Natural killer cell treated with Interleukin-12 subunit alpha and Interleukin-12 subunit beta and Interleukin-15 and Interleukin-18, amount 100 ng/mL, for 72 hours (primary cell): ENCODE measurements around the gene PNMA8A. TPM values are rescaled to one million over a fixed set of nuclear protein-coding genes. Genes with fewer than 3 reads are reported as not detected.

Experiments
- ATAC-seq, 2 donors: fragments of 150-1000 bp; cut with Tn5 transposase in 1 of 2; sonication (Bioruptor Pico), chemical (Tn5 transposase) in 1 of 2; 2 replicates each; pipeline ENCODE4 v1.10.0; 2021
- DNase-seq: peaks from one replicate; pipeline ENCODE4 v3.0.0; 2022; ENCODE audit warnings: low spot score
- H3K27ac Mint-ChIP-seq, 2 donors: 1 replicate in 1 of 2; 2 replicates in 1 of 2; pipeline ENCODE4 v1.8.0; 2022; ENCODE audit warnings: mixed read lengths in 2 of 2, mild to moderate bottlenecking in 1 of 2, moderate library complexity in 1 of 2
- H3K27me3 Mint-ChIP-seq, 2 donors: 1 replicate in 1 of 2; 2 replicates in 1 of 2; pipeline ENCODE4 v1.8.0; 2022; ENCODE audit warnings: mixed read lengths in 2 of 2
- H3K36me3 Mint-ChIP-seq: one replicate; pipeline ENCODE4 v1.8.0; 2022; ENCODE audit warnings: mixed read lengths
- H3K4me1 Mint-ChIP-seq, 2 donors: 1 replicate in 1 of 2; 2 replicates in 1 of 2; pipeline ENCODE4 v1.8.0; 2022; ENCODE audit warnings: low read depth in 2 of 2, mixed read lengths in 2 of 2, mild to moderate bottlenecking in 1 of 2
- H3K4me3 Mint-ChIP-seq: one replicate; pipeline ENCODE4 v1.8.0; 2022; ENCODE audit warnings: mixed read lengths
- H3K9me3 Mint-ChIP-seq: 2 replicates; pipeline ENCODE4 v1.8.0; 2022; ENCODE audit warnings: mixed read lengths
- total RNA-seq, 2 donors: library from RNA; stranded (reverse); gene quantifications; one replicate each; pipeline ENCODE4 v1.2.3, GENCODE V29; 2022

The PNMA8A gene
- total RNA-seq, 2 donors from 2014 or later, result not detected

- DNase-seq (no peak), ATAC-seq (no peak)
- peaks cover 0 to 6% of the 10 kb centered on the region in 2 donors for H3K4me1 Mint-ChIP-seq
- H3K36me3 Mint-ChIP-seq, result no peaks in the 10 kb centered on the region
- H3K9me3 Mint-ChIP-seq, result no peaks in the 10 kb centered on the region
- H3K27ac Mint-ChIP-seq, result no peak overlapping the region
- peaks cover 35 to 63% of the 10 kb centered on the region in 2 donors for H3K27me3 Mint-ChIP-seq
- H3K4me3 Mint-ChIP-seq, result no peak overlapping the region
These were observed 1.7 kb downstream of the PNMA8A start for GRCh38 chr19:46469541-46470185.

DNA sequence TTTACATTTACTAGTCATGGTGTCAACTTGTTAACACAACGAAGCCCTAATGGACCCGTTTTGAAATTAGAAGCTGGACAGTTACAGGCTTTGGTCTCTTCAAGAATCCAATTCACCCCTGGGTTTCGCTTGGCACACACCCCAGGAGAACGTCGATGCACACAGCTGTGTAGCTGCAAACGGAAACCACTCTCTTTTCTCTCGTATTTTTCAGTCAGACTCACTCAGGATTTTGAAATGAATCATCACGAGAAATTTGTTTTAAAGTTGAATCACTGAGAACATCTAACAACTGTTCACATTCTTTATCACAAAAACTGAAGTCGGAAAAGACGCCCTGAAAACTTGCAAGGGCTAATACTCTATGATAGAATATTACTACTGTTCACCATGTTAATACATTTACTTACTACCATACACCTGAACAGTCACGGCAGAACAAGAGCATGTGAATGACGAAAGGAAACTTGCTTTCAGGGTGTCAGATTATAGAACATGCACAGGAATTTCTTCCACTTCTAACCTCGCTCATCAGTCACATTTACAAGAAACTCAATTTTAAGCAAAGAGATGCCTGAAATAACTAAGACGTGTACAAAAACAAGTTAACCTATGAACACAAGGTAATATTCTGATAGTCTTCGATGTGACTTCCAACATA lies 4.7 kb downstream of the PNMA8A start:
- Mint-ChIP-seq H3K27ac (no peak overlapping the region), H3K9me3 (no peaks in the 10 kb centered on the region), H3K4me3 (no peak overlapping the region), H3K36me3 (no peaks in the 10 kb centered on the region), H3K27me3 (peaks cover 14 to 40% of the 10 kb centered on the region in 2 donors), H3K4me1 (peaks cover 0 to 6% of the 10 kb centered on the region in 2 donors)
- DNase-seq, result no peak
- no peak for ATAC-seq

GRCh38 chr19:46463516-46463915 lies 7.8 kb downstream of the PNMA8A start:
- DNase-seq (no peak), ATAC-seq (no peak)
- Mint-ChIP-seq H3K27me3 (peaks cover 6 to 29% of the 10 kb centered on the region in 2 donors), H3K9me3 (no peaks in the 10 kb centered on the region), H3K36me3 (no peaks in the 10 kb centered on the region), H3K4me3 (no peak overlapping the region), H3K4me1 (peaks cover 0 to 6% of the 10 kb centered on the region in 2 donors), H3K27ac (no peak overlapping the region)

DNA sequence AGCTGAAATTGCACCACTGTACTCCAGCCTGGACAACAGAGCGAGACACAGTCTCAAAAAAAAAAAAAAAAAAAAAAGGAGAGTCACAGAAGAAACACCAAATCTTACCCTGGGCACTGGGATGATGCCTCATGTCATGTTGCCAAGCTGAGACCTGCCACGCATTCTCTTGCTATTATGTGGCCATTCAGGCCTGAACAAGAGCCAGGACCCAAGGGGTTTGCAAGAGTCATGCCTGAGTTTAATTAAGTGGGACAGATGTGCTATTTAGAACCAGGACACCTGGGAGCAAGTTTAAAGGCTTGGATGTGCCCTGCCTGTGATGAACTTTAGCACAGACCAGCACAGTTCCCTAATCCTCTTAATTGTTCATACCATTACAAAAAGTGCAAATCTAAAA lies 9.8 kb downstream of the PNMA8A start:
- peaks cover 4 to 23% of the 10 kb centered on the region in 2 donors for H3K27me3 Mint-ChIP-seq
- peaks cover 0 to 2% of the 10 kb centered on the region in 2 donors for H3K4me1 Mint-ChIP-seq
- H3K27ac Mint-ChIP-seq, result no peak overlapping the region
- no peaks in the 10 kb centered on the region for H3K36me3 Mint-ChIP-seq
- no peak overlapping the region for H3K4me3 Mint-ChIP-seq
- no peak for DNase-seq
- ATAC-seq, result no peak
- H3K9me3 Mint-ChIP-seq, result no peaks in the 10 kb centered on the region

DNA sequence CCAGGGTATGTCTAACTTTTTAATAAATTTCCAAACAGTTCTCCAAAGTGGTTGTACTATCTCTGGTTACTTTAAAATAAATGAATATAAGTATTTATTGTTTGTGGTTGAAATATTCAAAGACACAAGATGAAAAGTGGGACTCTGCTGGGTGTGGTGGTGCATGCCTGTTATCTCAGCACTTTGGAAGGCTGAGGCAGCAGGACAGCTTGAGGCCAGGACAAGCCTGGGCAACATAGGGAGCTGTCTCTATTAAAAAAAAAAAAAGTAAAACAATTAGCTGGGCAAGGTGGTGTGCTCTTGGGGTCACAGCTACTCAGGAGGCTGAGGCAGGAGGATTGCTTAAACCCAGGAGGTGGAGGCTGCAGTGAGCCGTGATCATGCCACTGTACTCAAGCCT lies 10.4 kb downstream of the PNMA8A start:
- Mint-ChIP-seq H3K4me3 (no peak overlapping the region), H3K27me3 (peaks cover 3 to 20% of the 10 kb centered on the region in 2 donors), H3K36me3 (no peaks in the 10 kb centered on the region), H3K9me3 (no peaks in the 10 kb centered on the region), H3K4me1 (no peaks in the 10 kb centered on the region), H3K27ac (no peak overlapping the region)
- ATAC-seq (no peak), DNase-seq (no peak)

DNA sequence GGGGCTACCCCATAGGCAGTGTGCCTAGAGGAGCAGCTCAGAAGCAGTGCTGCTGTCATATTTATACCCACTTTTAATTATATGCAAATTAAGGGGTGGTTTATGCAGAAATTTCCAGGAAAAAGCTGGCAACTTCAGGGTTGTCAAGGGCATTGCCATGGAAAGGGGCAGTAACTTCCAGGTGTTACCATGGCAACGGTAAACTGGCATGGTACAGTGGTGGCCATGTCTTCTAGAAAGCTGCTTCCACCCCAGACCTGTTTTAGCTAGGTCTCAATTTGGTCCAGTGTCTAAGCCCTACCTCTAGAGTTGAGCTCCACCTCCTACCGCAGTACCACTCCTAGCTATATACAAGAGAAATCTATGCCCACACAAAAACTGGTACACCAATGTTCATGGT lies 11.3 kb downstream of the PNMA8A start:
- DNase-seq, result no peak
- H3K36me3 Mint-ChIP-seq, result no peaks in the 10 kb centered on the region

DNA sequence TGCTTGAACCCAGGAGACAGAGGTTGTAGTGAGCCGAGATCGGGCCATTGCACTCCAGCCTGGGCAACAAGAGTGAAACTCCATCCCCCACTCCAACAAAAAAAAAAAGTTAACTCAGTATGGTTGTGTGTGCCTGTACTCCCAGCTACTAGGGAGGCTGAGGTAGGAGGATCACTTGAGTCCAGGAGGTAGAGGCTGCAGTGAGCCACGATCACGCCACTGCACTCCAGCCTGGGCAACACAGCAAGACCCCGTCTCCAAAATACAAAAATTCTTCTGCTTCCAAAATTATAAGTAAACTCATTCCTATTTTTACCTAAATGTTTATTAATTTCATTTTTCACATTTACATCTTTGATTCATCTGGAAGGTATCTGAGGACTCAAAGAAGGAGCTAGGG lies 14.4 kb downstream of the PNMA8A start:
- Mint-ChIP-seq H3K4me1 (no peaks in the 10 kb centered on the region), H3K9me3 (no peaks in the 10 kb centered on the region), H3K36me3 (no peaks in the 10 kb centered on the region), H3K4me3 (no peak overlapping the region), H3K27ac (no peak overlapping the region), H3K27me3 (peaks cover 3 to 8% of the 10 kb centered on the region in 2 donors)
- no peak for DNase-seq
- ATAC-seq, result no peak

More for the DNA sequence above, 11.3 kb downstream of the PNMA8A start:
- no peak for ATAC-seq
- H3K4me3 Mint-ChIP-seq, result no peak overlapping the region
- no peaks in the 10 kb centered on the region for H3K9me3 Mint-ChIP-seq
- H3K27me3 Mint-ChIP-seq, result peaks cover 3 to 16% of the 10 kb centered on the region in 2 donors
- H3K27ac Mint-ChIP-seq, result no peak overlapping the region
- no peaks in the 10 kb centered on the region for H3K4me1 Mint-ChIP-seq

DNA sequence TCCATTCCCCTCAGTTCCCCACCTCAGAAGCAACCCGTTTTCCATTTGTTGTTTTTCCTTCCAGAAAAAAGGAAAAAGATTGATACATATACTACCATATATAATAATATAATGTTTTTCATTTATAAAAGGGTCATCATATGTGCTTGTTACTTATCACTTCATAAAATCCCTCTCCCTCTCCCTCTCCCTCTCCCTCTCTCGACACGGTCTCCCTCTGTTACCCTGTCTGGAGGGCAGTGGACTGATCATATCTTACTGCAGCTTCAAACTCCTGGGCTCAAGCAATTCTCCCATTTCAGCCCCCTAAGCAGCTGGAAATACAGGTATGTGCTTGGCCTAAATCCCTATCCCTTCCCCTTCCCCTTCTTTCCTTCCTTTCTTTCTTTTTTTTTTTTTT lies 17.1 kb downstream of the PNMA8A start:
- H3K27ac Mint-ChIP-seq, result no peak overlapping the region
- H3K4me1 Mint-ChIP-seq, result no peaks in the 10 kb centered on the region
- peaks cover 7% of the 10 kb centered on the region for H3K36me3 Mint-ChIP-seq
- ATAC-seq (no peak), DNase-seq (no peak)
- peaks cover 8 to 29% of the 10 kb centered on the region in 2 donors for H3K27me3 Mint-ChIP-seq
- H3K4me3 Mint-ChIP-seq, result no peak overlapping the region
- peaks cover 3% of the 10 kb centered on the region for H3K9me3 Mint-ChIP-seq

- ATAC-seq (no peak), DNase-seq (no peak)
- Mint-ChIP-seq H3K9me3 (peaks cover 4% of the 10 kb centered on the region), H3K4me1 (no peaks in the 10 kb centered on the region), H3K4me3 (no peak overlapping the region), H3K27ac (no peak overlapping the region), H3K36me3 (peaks cover 8% of the 10 kb centered on the region), H3K27me3 (peaks cover 9 to 30% of the 10 kb centered on the region in 2 donors)
These were observed 17.7 kb downstream of the PNMA8A start for GRCh38 chr19:46453661-46454060.

DNA sequence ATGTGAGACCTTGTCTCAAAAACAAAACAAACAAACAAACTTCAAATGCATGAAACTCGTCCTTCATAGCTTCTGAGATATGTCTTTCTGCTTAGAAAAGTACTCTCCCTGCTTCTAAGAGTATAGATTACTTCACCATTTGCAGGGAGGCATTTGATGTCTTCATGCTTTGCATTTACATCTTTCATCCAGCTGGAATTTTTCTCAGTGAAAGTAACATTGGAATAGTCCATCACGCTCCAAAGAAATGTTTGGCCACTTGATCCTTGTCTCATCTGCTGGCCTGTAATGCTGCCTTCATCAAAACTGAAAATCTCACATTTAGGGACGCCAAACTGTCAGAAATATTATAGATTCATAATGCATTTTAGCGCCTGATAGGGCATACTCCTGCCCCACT lies 19.2 kb downstream of the PNMA8A start:
- Mint-ChIP-seq H3K36me3 (peaks cover 8% of the 10 kb centered on the region), H3K9me3 (peaks cover 4% of the 10 kb centered on the region), H3K4me3 (no peak overlapping the region), H3K4me1 (no peaks in the 10 kb centered on the region), H3K27me3 (peaks cover 9 to 24% of the 10 kb centered on the region in 2 donors), H3K27ac (no peak overlapping the region)
- DNase-seq, result no peak
- ATAC-seq, result no peak

DNA sequence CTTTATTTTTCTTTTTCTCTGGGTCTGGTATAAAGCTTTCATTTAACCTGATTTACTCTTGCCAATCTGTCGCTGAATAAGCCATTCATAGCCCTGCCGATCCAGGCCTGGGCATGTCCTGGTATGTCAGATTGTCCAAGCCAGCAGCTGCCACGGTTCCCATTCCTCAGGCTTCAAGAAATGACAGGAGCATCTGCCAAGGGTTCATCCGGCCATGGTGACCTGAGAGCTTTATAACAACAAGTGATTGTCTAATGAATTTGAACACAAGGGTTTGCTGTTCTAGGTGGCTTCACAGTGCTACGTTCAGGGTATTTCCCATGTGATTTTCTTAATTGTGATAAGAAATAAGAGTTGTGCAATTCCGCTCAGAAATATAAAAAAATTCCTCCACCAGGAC lies 20.0 kb downstream of the PNMA8A start:
- Mint-ChIP-seq H3K4me1 (no peaks in the 10 kb centered on the region), H3K4me3 (no peak overlapping the region), H3K36me3 (peaks cover 8% of the 10 kb centered on the region), H3K9me3 (peaks cover 4% of the 10 kb centered on the region), H3K27me3 (peaks cover 10 to 24% of the 10 kb centered on the region in 2 donors), H3K27ac (no peak overlapping the region)
- no peak for DNase-seq
- ATAC-seq, result no peak

GRCh38 chr19:46450737-46451136 lies 20.6 kb downstream of the PNMA8A start:
- Mint-ChIP-seq H3K4me1 (no peaks in the 10 kb centered on the region), H3K9me3 (peaks cover 4% of the 10 kb centered on the region), H3K27ac (no peak overlapping the region), H3K27me3 (peaks cover 14 to 30% of the 10 kb centered on the region in 2 donors), H3K36me3 (peaks cover 8% of the 10 kb centered on the region), H3K4me3 (no peak overlapping the region)
- DNase-seq (no peak), ATAC-seq (no peak)

GRCh38 chr19:46449228-46449627 lies 22.1 kb downstream of the PNMA8A start:
- DNase-seq (no peak), ATAC-seq (no peak)
- H3K27ac Mint-ChIP-seq, result no peak overlapping the region
- H3K9me3 Mint-ChIP-seq, result peaks cover 4% of the 10 kb centered on the region
- H3K27me3 Mint-ChIP-seq, result peaks cover 17 to 30% of the 10 kb centered on the region in 2 donors
- peaks cover 8% of the 10 kb centered on the region for H3K36me3 Mint-ChIP-seq
- no peak overlapping the region for H3K4me3 Mint-ChIP-seq
- H3K4me1 Mint-ChIP-seq, result no peaks in the 10 kb centered on the region

DNA sequence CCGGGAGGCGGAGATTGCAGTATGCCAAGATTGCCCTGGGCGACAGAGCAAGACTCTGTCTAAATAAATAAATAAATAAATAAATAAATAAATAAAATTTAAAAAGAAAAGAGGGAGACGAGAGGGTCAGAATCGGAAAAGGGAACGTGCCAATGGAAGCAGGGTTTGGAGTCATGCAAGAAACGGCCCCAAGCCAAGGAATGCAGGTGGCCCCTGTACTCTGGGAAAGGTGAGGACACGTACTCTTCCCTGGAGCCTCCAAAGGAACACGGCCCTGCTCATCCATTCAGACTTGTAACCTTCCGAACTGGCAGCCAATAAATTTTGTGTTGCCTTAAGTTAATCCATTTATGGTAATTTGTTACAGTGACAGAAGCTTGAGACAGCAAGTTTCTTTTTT lies 22.8 kb downstream of the PNMA8A start:
- Mint-ChIP-seq H3K4me1 (no peaks in the 10 kb centered on the region), H3K27ac (no peak overlapping the region), H3K4me3 (no peak overlapping the region), H3K36me3 (peaks cover 8% of the 10 kb centered on the region), H3K27me3 (peaks cover 17 to 30% of the 10 kb centered on the region in 2 donors), H3K9me3 (peaks cover 4% of the 10 kb centered on the region)
- DNase-seq (no peak), ATAC-seq (no peak)
